Esophagus squamous epithelium (tissue), 5 donors: ENCODE results near the gene PWWP2A. TPM values are rescaled to one million over a fixed set of nuclear protein-coding genes. Genes with fewer than 3 reads are reported as not detected.

Source experiments
- DNase-seq: peaks from one replicate; lab custom pipeline; 2025; lab: John Stamatoyannopoulos, UW
- H3K27ac ChIP-seq, 4 donors: fragments of 200-600 bp; sonication (generic); one replicate each; pipeline ENCODE4 v1.5.1; 2016 to 2019; ENCODE audit warnings: mild to moderate bottlenecking in 1 of 4
- H3K27me3 ChIP-seq, 4 donors: fragments of 200-600 bp; sonication (generic); 1 replicate in 3 of 4; 2 replicates in 1 of 4; pipeline versions ENCODE4 v1.5.1 to v1.6.0; 2017 to 2021; ENCODE audit warnings: antibody characterized with exemption in 1 of 4
- H3K36me3 ChIP-seq, 3 donors: fragments of 200-600 bp; sonication (generic); one replicate each; pipeline ENCODE4 v1.5.1; 2016 to 2019
- H3K4me1 ChIP-seq, 3 donors: fragments of 200-600 bp; sonication (generic); one replicate each; pipeline ENCODE4 v1.5.1; 2017 to 2019
- H3K4me3 ChIP-seq, 4 donors: fragments of 200-600 bp; sonication (generic); 1 replicate in 3 of 4; 2 replicates in 1 of 4; pipeline ENCODE4 v1.5.1; 2016 to 2019; ENCODE audit warnings: mild to moderate bottlenecking in 2 of 4, moderate library complexity in 1 of 4
- H3K9me3 ChIP-seq, 3 donors: fragments of 200-600 bp; sonication (generic); one replicate each; pipeline ENCODE4 v1.5.1; 2016 to 2019
- POLR2A ChIP-seq, 4 donors: fragments of 450-650 bp; IDR thresholded peaks; one replicate each; pipeline ENCODE4 v1.6.1; 2017; ENCODE audit warnings: antibody characterized with exemption in 4 of 4, mild to moderate bottlenecking in 4 of 4, moderate library complexity in 3 of 4
- WGBS, 2 donors: methylation state at CpG; one replicate each; pipeline ENCODE4 v1.1.5; 2018; 5-methylcytosine and 5-hydroxymethylcytosine counted together
- intact Hi-C: fragments of 100-400 bp; cut with DNase I; formaldehyde crosslinking; loops from one replicate; pipeline ENCODE4 v1.15.0; 2022
- total RNA-seq, 4 donors: library from RNA; depleted of rRNA; stranded (reverse); fragments of >200 nt; gene quantifications; one replicate each; pipeline ENCODE4 v1.1.0, GENCODE V29; 2016
- TF ChIP-seq, protein P1 (sequence below), 6 experiments: fragments of 450-650 bp in 4 of 6; fragments of 200-600 bp in 2 of 6; sonication (generic) in 2 of 6; IDR thresholded peaks; one replicate each; pipeline ENCODE4 v1.5.1; 2016 to 2019; ENCODE audit warnings: antibody characterized with exemption in 6 of 6, mild to moderate bottlenecking in 4 of 6, moderate library complexity in 4 of 6
- donor health status: DM: yes; HTN: yes; CAD: no.

Gene PWWP2A
- total RNA-seq, 4 donors from 2014 or later, result 15.3 to 20.8 (median 17.1) TPM

DNA sequence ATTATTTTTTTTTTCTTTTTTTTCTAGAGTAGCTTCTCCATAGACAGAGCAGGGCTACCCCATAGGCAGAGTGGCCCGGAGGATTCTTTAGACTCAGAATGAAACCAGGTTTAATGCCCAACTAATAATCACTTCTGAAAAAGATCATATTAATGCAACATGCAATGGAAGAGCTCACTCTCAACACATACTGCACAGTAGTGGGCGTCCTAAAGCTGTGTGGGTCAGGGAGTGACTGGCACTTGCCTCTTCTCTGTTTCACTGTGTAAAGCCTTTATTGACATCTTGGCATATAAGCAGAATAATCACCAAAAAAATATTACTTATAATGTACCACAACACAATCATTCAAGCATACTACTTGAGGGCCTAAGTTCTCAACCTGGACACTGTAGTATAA is 11.1 kb downstream of the PWWP2A start:
- intact Hi-C loops, result no loop called here
- no peak for DNase-seq
- Histone ChIP-seq H3K4me1 (peaks cover 4 to 36% (median 9%) of the 10 kb centered on the region in 3 donors), H3K4me3 (no peak overlapping the region), H3K27ac (no peak overlapping the region), H3K27me3 (no peaks in the 10 kb centered on the region), H3K9me3 (no peaks in the 10 kb centered on the region), H3K36me3 (peaks cover 6 to 58% (median 14%) of the 10 kb centered on the region in 3 donors)
- 88 to 92% methylated on average over 2 of the region's 2 CpGs for WGBS, 2 donors
- no peak for TF ChIP-seq POLR2A (IDR thresholded peaks at IDR 0.05)
- TF ChIP-seq, protein P1, sequence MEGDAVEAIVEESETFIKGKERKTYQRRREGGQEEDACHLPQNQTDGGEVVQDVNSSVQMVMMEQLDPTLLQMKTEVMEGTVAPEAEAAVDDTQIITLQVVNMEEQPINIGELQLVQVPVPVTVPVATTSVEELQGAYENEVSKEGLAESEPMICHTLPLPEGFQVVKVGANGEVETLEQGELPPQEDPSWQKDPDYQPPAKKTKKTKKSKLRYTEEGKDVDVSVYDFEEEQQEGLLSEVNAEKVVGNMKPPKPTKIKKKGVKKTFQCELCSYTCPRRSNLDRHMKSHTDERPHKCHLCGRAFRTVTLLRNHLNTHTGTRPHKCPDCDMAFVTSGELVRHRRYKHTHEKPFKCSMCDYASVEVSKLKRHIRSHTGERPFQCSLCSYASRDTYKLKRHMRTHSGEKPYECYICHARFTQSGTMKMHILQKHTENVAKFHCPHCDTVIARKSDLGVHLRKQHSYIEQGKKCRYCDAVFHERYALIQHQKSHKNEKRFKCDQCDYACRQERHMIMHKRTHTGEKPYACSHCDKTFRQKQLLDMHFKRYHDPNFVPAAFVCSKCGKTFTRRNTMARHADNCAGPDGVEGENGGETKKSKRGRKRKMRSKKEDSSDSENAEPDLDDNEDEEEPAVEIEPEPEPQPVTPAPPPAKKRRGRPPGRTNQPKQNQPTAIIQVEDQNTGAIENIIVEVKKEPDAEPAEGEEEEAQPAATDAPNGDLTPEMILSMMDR (IDR thresholded peaks at IDR 0.05), result no peak

GRCh38 chr5:160105686-160106360 is 13.4 kb downstream of the PWWP2A start:
- 50% methylated on average over 4 of the region's 4 CpGs for WGBS, 2 donors
- Histone ChIP-seq H3K27me3 (no peaks in the 10 kb centered on the region), H3K4me3 (no peak overlapping the region), H3K36me3 (peaks cover 0 to 39% (median 0%) of the 10 kb centered on the region in 3 donors), H3K4me1 (peaks cover 4 to 37% (median 9%) of the 10 kb centered on the region in 3 donors), H3K9me3 (no peaks in the 10 kb centered on the region), H3K27ac (peak overlapping the region in 2 of 4 donors; percentile 2 to 42)
- intact Hi-C loops, result no loop called here
- DNase-seq, result no peak
- TF ChIP-seq, protein P1 (IDR thresholded peaks at IDR 0.05), result no peak
- TF ChIP-seq POLR2A (IDR thresholded peaks at IDR 0.05), result no peak

- DNase-seq, result no peak
- H3K27ac ChIP-seq, result no peak overlapping the region
- peaks cover 0 to under 1% (median 0%) of the 10 kb centered on the region in 3 donors for H3K4me1 ChIP-seq
- H3K36me3 ChIP-seq, result peaks cover 3 to 46% (median 10%) of the 10 kb centered on the region in 3 donors
- no peak for TF ChIP-seq POLR2A (IDR thresholded peaks at IDR 0.05)
- TF ChIP-seq, protein P1 (IDR thresholded peaks at IDR 0.05), result no peak
- H3K9me3 ChIP-seq, result no peaks in the 10 kb centered on the region
- 78 to 84% methylated on average over 3 to 4 of the region's 4 CpGs for WGBS, 2 donors
- intact Hi-C loops, result no loop called here
- H3K27me3 ChIP-seq, result no peaks in the 10 kb centered on the region
- H3K4me3 ChIP-seq, result no peak overlapping the region
These were observed 21.3 kb downstream of the PWWP2A start for GRCh38 chr5:160097991-160098390.

DNA sequence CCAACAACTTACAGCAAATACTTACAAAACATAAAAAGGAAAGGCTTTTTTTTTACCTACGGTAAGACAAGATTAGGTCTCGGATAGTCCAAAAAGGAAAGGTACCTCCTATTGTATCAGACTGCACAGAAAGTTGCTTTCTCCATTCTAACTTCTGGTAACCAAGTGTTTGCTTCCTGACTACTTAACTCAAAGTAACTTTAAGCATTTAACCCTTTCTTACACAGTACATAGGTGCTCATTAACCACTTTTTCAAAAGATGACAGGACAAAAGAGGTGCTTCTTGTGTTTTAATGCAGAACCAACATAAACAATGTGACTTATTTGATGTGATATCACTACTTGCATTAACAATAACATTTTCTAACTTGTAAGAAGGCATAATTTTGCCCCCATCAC is 23.1 kb downstream of the PWWP2A start:
- TF ChIP-seq, protein P1 (IDR thresholded peaks at IDR 0.05), result no peak
- no peak for TF ChIP-seq POLR2A (IDR thresholded peaks at IDR 0.05)
- intact Hi-C loops, result no loop called here
- no peak overlapping the region for H3K4me3 ChIP-seq
- H3K27me3 ChIP-seq, result no peaks in the 10 kb centered on the region
- DNase-seq, result no peak
- H3K36me3 ChIP-seq, result peaks cover 10 to 59% (median 15%) of the 10 kb centered on the region in 3 donors
- no peaks in the 10 kb centered on the region for H3K9me3 ChIP-seq
- no peak overlapping the region for H3K27ac ChIP-seq
- 91 to 94% methylated on average over 2 of the region's 2 CpGs for WGBS, 2 donors
- no peaks in the 10 kb centered on the region for H3K4me1 ChIP-seq

- H3K4me3 ChIP-seq, result no peak overlapping the region
- H3K27me3 ChIP-seq, result no peaks in the 10 kb centered on the region
- no peak overlapping the region for H3K27ac ChIP-seq
- H3K9me3 ChIP-seq, result no peaks in the 10 kb centered on the region
- no peak for TF ChIP-seq POLR2A (IDR thresholded peaks at IDR 0.05)
- TF ChIP-seq, protein P1 (IDR thresholded peaks at IDR 0.05), result no peak
- intact Hi-C loops, result no loop called here
- no peak for DNase-seq
- 88 to 93% methylated on average over 11 of the region's 11 CpGs for WGBS, 2 donors
- peaks cover 10 to 41% (median 15%) of the 10 kb centered on the region in 3 donors for H3K36me3 ChIP-seq
- no peaks in the 10 kb centered on the region for H3K4me1 ChIP-seq
These were observed 26.1 kb downstream of the PWWP2A start for GRCh38 chr5:160092960-160093707.
